Measurements from ENCODE around the gene C1QTNF4.

DNA sequence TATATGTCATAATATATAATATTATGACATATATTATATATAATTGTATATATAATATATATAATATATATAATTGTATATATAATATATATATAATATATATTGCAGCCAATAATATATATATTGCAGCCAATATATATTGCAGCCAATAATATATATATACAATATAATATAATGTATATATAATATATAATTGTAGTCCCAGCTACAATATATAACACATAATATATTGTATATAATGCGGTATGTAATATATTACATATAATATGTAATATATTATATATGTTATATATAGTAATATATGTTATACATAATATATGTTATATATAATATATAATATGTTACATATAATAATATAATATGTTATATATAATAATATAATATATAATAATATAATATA lies 35.5 kb downstream of the C1QTNF4 start:
- TF ChIP-seq, protein P1, sequence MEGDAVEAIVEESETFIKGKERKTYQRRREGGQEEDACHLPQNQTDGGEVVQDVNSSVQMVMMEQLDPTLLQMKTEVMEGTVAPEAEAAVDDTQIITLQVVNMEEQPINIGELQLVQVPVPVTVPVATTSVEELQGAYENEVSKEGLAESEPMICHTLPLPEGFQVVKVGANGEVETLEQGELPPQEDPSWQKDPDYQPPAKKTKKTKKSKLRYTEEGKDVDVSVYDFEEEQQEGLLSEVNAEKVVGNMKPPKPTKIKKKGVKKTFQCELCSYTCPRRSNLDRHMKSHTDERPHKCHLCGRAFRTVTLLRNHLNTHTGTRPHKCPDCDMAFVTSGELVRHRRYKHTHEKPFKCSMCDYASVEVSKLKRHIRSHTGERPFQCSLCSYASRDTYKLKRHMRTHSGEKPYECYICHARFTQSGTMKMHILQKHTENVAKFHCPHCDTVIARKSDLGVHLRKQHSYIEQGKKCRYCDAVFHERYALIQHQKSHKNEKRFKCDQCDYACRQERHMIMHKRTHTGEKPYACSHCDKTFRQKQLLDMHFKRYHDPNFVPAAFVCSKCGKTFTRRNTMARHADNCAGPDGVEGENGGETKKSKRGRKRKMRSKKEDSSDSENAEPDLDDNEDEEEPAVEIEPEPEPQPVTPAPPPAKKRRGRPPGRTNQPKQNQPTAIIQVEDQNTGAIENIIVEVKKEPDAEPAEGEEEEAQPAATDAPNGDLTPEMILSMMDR (IDR thresholded peaks at IDR 0.05), result no peak
- TF ChIP-seq POLR2A (IDR thresholded peaks at IDR 0.05), result no peak
